SKM-1 treated with dmso at 0.1 percent for 144 hours (cell line): ENCODE measurements around the gene RANGAP1.

Experiments used
- DNase-seq: peaks from one replicate; lab custom pipeline; 2025; ENCODE audit not compliant: unreplicated experiment; lab: John Stamatoyannopoulos, UW

The RANGAP1 gene, protein sequence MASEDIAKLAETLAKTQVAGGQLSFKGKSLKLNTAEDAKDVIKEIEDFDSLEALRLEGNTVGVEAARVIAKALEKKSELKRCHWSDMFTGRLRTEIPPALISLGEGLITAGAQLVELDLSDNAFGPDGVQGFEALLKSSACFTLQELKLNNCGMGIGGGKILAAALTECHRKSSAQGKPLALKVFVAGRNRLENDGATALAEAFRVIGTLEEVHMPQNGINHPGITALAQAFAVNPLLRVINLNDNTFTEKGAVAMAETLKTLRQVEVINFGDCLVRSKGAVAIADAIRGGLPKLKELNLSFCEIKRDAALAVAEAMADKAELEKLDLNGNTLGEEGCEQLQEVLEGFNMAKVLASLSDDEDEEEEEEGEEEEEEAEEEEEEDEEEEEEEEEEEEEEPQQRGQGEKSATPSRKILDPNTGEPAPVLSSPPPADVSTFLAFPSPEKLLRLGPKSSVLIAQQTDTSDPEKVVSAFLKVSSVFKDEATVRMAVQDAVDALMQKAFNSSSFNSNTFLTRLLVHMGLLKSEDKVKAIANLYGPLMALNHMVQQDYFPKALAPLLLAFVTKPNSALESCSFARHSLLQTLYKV

DNA sequence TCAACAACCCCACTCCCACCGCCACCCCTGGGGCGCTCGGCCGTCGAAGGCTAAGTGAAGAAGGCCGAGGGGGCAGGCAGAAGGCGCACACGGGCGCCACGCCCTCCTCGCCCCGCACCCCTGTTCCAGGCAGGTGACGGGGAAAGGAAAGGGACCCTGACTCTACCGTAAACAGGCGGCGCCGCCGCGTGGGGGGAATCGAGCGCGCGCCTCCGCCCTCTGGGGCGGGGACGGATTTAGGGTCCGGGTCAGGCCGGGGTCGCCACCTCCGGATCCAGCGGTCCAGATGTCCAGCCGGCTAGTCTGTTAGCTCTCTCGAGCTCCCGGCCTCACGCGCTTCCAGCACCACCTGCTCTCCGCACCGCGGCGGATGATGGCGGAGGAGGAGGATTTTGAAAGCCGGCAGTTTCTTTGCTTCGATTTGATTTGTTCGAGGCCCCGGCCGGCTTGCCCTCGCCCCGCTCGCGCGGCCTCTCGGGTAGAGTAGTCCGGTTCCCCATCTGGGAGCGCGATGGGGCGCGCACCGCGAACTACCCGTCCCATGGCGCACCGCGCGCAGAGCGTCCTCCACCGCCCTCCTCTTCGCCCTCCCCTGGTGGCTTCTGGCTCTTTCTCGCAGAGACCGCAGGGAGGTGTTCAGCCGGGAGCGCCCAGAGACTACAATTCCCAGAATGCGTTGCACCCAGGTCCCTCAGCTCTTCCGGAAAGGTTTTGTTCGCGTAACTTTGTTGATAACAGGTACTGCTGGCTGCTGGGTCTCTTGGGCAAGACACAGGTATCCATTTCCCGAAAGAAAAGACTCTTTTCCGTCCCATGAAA is at the start of gene RANGAP1:
TSS of gene RANGAP1 (minus strand) at position 368 of the 819 bp plus-strand sequence. CDS start 5,143 bp downstream, outside the sequence.
- peak; percentile 99 for DNase-seq

DNA sequence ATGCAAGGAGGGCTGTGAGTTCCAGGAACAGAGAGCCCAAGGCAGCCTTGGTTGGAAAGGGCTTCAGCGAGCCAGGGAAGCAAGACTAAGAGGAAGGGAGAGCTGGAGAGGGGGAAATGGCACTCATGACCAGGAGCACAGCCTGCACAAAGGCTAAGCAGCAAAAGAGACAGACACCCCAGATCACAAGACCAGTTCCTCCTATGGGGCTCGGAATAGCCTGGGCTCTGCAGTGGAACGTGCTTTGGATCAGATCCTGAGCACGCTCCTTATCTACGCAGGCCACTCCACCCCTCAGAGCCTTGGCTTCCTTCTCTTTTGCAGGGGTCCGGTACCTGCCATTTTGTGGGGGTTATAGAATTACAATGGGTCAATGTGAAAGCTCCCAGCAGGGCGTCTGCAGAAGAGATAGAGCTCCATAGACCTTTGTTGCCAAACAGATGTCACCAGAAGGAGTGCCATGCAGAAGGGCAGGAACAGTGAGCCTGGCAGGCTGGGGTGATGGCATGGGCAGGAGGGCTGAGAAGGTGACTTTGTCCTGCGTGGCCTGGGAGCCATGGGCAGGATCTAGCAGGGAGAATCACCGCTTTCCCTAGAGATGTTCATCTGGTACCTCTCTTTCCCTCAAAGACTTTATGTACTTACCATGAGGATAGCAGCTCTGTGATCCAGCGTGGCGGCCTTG is 49.1 kb upstream of the RANGAP1 start:
- no peak for DNase-seq

DNA sequence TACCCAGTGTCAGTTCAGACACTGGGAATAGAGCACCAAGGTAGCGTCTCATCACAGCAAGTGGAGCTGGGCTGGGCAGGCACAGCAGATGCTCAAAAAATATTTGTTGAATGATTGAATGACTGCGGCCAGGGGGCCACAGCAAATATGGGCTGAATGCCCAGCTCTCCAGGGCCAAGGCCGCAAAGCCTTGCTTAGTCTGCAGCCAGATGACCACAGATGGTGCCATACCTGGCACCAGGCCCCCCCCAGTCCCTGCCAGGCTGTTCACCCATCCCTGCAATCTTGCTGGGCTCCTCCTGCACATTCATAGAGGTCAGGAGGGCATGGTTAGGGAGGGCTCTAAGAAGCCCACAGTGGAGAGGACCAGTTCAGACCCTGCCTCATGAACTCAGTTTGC is 48.2 kb upstream of the RANGAP1 start:
- DNase-seq: no peak

DNA sequence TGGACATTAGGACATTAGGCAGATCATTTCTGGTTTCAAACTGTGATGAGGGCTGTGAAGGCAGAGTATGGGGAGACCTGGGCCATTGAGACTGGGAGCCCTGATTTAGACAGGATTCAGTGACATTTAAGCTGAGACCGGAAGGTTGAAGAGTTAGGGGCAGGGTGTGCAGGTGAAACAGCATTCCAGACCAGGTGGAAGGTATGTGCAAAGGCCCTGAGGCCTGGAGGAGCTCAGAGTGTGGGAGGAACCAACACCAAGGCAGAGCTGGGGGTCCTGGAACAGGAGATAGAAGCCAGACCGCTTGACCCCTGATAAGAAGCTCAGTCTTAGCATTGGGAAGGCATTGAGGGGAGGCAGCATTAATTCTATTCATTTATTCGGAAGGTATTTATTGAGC is 47.8 kb upstream of the RANGAP1 start:
- no peak for DNase-seq

DNA sequence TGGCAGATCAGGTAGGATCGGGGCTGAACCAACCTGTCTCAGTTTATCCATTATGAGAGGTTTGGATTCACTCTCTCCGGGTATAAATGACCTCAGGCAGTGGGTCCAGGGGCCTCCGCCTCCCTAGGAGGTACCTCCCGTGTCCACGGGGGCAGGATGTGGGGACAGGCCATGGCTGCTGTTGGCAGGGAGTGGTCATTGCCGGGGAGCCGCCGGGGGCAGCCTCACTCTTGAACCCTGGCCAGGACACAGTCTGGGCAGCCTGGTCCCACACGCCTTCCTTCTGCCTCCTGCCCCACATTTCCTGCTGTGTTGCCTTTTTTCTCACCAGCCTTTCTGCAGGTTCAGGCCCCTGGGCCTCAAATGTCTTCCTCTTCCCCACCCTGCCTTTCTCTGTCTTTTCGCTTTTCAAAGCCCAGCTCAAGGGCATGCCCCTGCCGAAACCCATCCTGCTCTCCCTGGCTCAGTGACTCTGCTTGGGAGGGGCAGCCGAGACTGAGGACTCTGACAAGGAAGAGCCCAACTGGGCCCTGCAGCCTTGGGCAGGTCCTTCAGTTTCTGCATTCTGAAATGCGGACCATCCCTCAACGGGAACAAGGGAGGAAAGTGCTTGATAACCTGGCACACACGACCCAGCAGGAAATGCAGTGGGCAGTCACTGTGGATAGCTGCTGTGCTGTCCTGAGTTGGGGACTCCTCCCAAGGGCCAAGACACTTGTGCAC is 46.4 kb upstream of the RANGAP1 start:
- DNase-seq: no peak

- DNase-seq: no peak
These were observed 44.2 kb upstream of the RANGAP1 start for GRCh38 chr22:41330169-41330568.

DNA sequence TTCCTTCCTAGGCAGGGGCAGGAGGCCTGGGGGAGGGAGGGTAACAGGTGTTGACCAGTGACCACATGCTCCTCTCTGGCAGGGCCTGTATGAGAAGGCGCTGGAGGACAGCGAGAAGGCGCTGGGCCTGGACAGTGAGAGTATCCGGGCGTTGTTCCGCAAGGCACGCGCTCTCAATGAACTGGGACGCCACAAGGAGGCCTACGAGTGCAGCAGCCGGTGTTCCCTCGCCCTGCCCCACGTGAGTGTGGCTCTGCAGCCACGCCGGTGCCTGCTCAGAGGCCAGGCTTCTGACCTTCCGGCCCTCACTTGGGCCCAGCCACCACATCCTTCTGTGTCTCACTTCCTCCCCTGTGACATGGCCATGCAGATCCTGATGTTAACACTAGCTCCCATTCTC is 41.1 kb upstream of the RANGAP1 start:
- DNase-seq: no peak

DNA sequence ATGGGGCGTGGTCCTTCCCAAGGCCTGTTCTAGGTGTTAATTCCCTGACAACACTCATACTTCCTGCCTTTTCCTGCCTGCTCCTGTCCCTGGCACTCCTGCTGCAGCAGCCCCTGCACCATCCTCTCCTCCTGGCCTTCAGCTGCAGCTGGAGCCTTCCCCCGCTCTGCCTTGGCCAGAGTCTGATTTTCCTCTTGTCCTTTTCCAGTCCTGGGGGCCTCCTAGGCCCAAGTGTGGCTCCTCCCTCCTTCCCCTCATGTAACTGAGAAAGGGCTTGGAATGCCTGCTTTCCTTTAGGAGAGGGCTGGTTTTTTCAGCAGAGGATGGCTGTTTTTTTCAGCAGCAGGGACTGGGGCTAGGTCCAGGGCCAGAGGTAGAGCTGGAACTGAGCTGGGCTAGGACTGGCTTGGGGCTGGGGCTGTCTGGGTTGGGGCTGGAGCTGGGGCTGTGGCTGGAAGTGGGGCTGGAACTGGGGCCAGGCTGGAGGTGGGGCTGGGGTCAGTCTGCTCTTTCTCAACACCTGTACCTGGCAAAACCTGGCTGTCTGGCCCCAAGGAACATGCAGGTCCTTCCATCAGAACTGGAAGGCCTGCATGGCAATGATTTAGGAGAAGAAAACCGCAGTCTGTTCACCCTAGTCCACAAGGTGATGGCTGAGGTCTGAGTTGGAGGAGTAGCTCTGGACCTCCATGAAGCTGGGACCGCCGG is 39.0 kb upstream of the RANGAP1 start:
- DNase-seq: no peak

- DNase-seq: no peak
These were observed 34.6 kb upstream of the RANGAP1 start for GRCh38 chr22:41320416-41321240.

GRCh38 chr22:41315586-41315985 is 29.6 kb upstream of the RANGAP1 start:
- DNase-seq: no peak

- DNase-seq: no peak
These were observed 28.8 kb upstream of the RANGAP1 start for GRCh38 chr22:41314821-41315220.

DNA sequence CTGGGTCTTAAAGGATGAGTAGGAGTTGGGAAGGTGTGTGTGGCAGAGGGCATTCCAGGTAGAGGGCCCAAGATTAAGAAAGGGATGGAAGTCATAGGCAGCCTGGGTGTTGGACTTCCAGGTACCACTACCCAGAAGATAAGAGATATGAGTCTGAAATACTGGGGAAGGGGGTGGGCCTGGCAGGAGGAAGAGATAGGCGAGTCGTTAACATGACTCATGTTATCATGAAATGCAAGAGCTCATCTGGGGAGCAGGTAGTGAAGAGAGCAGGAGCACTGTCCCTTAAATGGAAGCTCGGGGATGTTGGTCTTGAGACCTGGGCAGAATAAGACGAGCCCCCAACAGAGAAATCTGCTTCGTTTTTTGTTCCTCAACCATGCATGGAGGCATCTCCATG is 25.5 kb upstream of the RANGAP1 start:
- DNase-seq: no peak

DNA sequence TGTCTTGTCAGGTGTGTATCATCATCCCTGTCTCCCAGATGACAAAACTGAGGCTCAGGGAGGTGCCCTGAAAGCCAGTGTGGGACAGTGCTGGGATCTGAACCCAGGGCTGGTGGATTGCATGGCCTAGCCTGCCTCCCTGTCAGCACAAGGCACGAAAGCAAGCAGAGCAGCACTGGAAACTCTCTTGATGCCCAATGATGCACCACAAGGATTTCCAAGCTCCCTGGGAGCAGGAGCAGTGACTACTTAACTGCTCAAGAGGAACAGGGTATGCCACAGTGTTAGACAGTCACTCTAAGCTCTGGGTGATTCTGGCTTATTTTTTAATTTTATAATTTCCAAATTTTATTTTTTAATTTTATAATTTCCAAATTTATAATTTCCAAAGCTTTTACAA is 24.3 kb upstream of the RANGAP1 start:
- DNase-seq: no peak

- no peak for DNase-seq
These were observed 22.6 kb upstream of the RANGAP1 start for GRCh38 chr22:41308544-41308947.

GRCh38 chr22:41308054-41308453 is 22.1 kb upstream of the RANGAP1 start:
- no peak for DNase-seq

GRCh38 chr22:41305646-41306045 is 19.7 kb upstream of the RANGAP1 start:
- DNase-seq: no peak

- DNase-seq: no peak
These were observed 16.8 kb upstream of the RANGAP1 start for GRCh38 chr22:41302811-41303210.

DNA sequence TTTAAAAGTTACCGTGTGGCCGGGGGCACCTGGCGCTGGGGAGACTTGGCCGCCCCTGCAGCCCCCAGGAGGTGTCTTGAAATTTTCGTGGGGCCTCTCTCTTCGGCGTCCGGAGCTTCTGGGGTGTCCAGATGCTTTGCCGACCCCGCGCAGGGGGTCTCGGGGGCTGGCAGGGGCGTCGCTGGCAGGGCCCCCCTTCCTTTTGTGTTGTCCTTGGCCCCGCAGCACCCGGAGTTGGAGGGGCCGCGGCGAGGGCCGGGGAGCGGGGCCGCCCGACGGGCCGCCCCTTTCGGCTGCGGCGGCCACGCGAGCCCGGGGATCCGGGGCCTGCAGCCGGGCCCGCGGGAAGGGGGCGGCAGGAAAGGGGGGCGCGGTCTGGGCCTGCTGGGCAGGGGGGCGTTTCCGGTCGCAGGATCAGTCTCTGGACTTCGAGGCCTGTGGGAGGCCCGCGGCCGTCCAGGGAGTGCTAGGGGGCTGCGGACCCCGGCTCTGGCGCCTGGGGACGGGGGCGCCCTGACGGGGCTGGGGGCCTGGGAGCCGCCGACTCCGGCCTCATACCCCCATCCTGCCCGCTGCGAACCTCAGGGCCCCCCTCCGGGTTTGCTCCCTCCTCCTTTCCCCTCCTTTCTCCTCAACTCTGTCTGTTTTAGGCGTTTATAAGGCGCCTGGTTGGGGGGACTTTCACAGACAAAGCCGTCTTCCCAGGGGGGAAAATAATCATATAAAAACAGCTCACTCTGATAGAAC is 16.2 kb upstream of the RANGAP1 start:
- no peak for DNase-seq
